Stimulated activated CD4-positive, alpha-beta T cell treated with anti-CD3 and anti-CD28 coated beads, Interleukin-15, amount 100 ng/mL, for 1 hour (primary cell): ENCODE measurements around the gene WFIKKN1.

Experiments
- DNase-seq, 2 donors: peaks; one replicate each; pipeline ENCODE4 v3.0.0-alpha.2; 2020; ENCODE audit warnings: low read depth in 1 of 2, low spot score in 1 of 2

The WFIKKN1 gene

GRCh38 chr16:636206-637080 is 5.7 kb downstream of the WFIKKN1 start, which contains the start of gene METTL26:
TSS of gene METTL26 (minus strand) at chr16:636305. CDS start at chr16:636290, 15 bp downstream.
- DNase-seq, result peak; percentile 83 to 91

- DNase-seq, result peak; percentile 80 to 83
Observed at GRCh38 chr16:637081-638018, 6.6 kb downstream of the WFIKKN1 start.

GRCh38 chr16:638034-638543 is 7.3 kb downstream of the WFIKKN1 start:
- no peak for DNase-seq

GRCh38 chr16:638836-639235 is 8.1 kb downstream of the WFIKKN1 start:
- DNase-seq, result no peak

- DNase-seq, result no peak
Observed at GRCh38 chr16:640614-641013, 9.8 kb downstream of the WFIKKN1 start.

GRCh38 chr16:641326-642188 is 10.8 kb downstream of the WFIKKN1 start, which contains the start of gene MCRIP2:
TSS of gene MCRIP2 (plus strand) at chr16:641828. CDS start at chr16:641992, 164 bp downstream.
- DNase-seq, result peak; percentile 29 to 62

- peak in 1 of 2 donors; percentile 30 for DNase-seq
Observed at GRCh38 chr16:642189-643049, 11.6 kb downstream of the WFIKKN1 start.

GRCh38 chr16:643050-643368 is 12.2 kb downstream of the WFIKKN1 start:
- no peak for DNase-seq

- no peak for DNase-seq
Observed at GRCh38 chr16:644556-644955, 13.8 kb downstream of the WFIKKN1 start.

GRCh38 chr16:645852-646678 is 15.3 kb downstream of the WFIKKN1 start:
- no peak for DNase-seq

GRCh38 chr16:646679-647172 is 15.9 kb downstream of the WFIKKN1 start:
- DNase-seq, result no peak

- no peak for DNase-seq
Observed at GRCh38 chr16:647173-647902, 16.6 kb downstream of the WFIKKN1 start.

GRCh38 chr16:648071-648780 is 17.4 kb downstream of the WFIKKN1 start:
- peak in 1 of 2 donors; percentile 27 for DNase-seq

- DNase-seq, result peak; percentile 80 to 91
Observed at GRCh38 chr16:648781-649589, 18.2 kb downstream of the WFIKKN1 start, which contains the start of gene WDR90. TSS of gene WDR90 (plus strand) at chr16:649365. CDS start at chr16:649417, 52 bp downstream.

GRCh38 chr16:649631-650030 is 18.8 kb downstream of the WFIKKN1 start:
- DNase-seq, result no peak

GRCh38 chr16:651844-652243 is 21.1 kb downstream of the WFIKKN1 start:
- DNase-seq, result no peak
